Karpas-422 (cell line): Measurements from ENCODE around the gene MSH3. TPM values are rescaled to one million over a fixed set of nuclear protein-coding genes. Genes with fewer than 3 reads are reported as not detected.
"Not testable (repeated sequence)": the region's sequence is repeated elsewhere in the genome, so short reads cannot be mapped to it uniquely, and the experiment has no call there.

Source experiments
- DNase-seq: peaks from one replicate; pipeline ENCODE4 v3.0.0-alpha.2; 2015
- H2AFZ ChIP-seq: fragments of 200-600 bp; sonication (generic); 2 replicates; pipeline ENCODE4 v1.6.1; 2014; ENCODE audit warnings: antibody characterized with exemption, low read length, mixed read lengths
- H3K27ac ChIP-seq: fragments of 200-600 bp; sonication (generic); 2 replicates; pipeline ENCODE4 v1.5.1; 2014; ENCODE audit warnings: mild to moderate bottlenecking, low read length, moderate library complexity
- H3K27me3 ChIP-seq: fragments of 200-600 bp; sonication (generic); 2 replicates; pipeline ENCODE4 v1.6.1; 2014; ENCODE audit warnings: low read length, mixed read lengths
- H3K36me3 ChIP-seq: fragments of 200-600 bp; sonication (generic); 2 replicates; pipeline ENCODE4 v1.6.1; 2014; ENCODE audit warnings: low read length, mixed read lengths; ENCODE audit not compliant: insufficient read depth
- H3K4me1 ChIP-seq: fragments of 200-600 bp; sonication (generic); 2 replicates; pipeline ENCODE4 v1.6.1; 2014; ENCODE audit warnings: mild to moderate bottlenecking, low read length, mixed read lengths
- H3K4me2 ChIP-seq: fragments of 200-600 bp; sonication (generic); 2 replicates; pipeline ENCODE4 v1.6.1; 2014; ENCODE audit warnings: low read length, low read depth, mild to moderate bottlenecking; ENCODE audit not compliant: poor library complexity, severe bottlenecking
- H3K4me3 ChIP-seq: fragments of 200-600 bp; sonication (generic); 2 replicates; pipeline ENCODE4 v1.5.1; 2014; ENCODE audit warnings: mild to moderate bottlenecking, antibody characterized with exemption, low read length, mixed read lengths
- H3K79me2 ChIP-seq: fragments of 200-600 bp; sonication (generic); 2 replicates; pipeline ENCODE4 v1.6.1; 2014; ENCODE audit warnings: mild to moderate bottlenecking, low read length, mixed read lengths
- H3K9ac ChIP-seq: fragments of 200-600 bp; sonication (generic); 2 replicates; pipeline ENCODE4 v1.6.0; 2014; ENCODE audit warnings: low read length
- H3K9me2 ChIP-seq: fragments of 200-600 bp; sonication (generic), shearing (Covaris generic); replicated peaks from 2 replicates; pipeline ENCODE4 v1.6.0; 2014; ENCODE audit warnings: mild to moderate bottlenecking, low read length, moderate library complexity; ENCODE audit not compliant: insufficient read depth
- H3K9me3 ChIP-seq: fragments of 300-700, 200-600 bp; sonication (generic); 2 replicates; pipeline ENCODE4 v1.6.1; 2014; ENCODE audit warnings: low read length, mixed read lengths
- H4K20me1 ChIP-seq: fragments of 200-600 bp; sonication (generic); 2 replicates; pipeline ENCODE4 v1.6.1; 2014; ENCODE audit warnings: mild to moderate bottlenecking, antibody characterized with exemption, low read length, low read depth; ENCODE audit not compliant: insufficient read depth
- total RNA-seq: library from RNA; depleted of rRNA; stranded (reverse); fragments of >200 nt; shearing (Covaris generic); gene quantifications from 2 replicates; pipeline ENCODE4 v1.2.3, GENCODE V29; 2014; ENCODE audit warnings: low replicate concordance

The MSH3 gene
- total RNA-seq, 1 experiment from 2014 or later = 24.6 TPM

GRCh38 chr5:80884929-80885328 is 230.5 kb downstream of the MSH3 start:
- Histone ChIP-seq H3K9me2 (no peaks in the 10 kb centered on the region), H3K79me2 (no peaks in the 10 kb centered on the region), H4K20me1 (no peaks in the 10 kb centered on the region), H3K27ac (peak overlapping the region; percentile 3; the same call in 1 of the 2 replicates), H3K4me3 (no peak overlapping the region), H3K36me3 (peaks cover 3% of the 10 kb centered on the region; the same call in 1 of the 2 replicates), H3K9ac (no peak overlapping the region), H2AFZ (no peak overlapping the region), H3K27me3 (no peaks in the 10 kb centered on the region), H3K9me3 (no peaks in the 10 kb centered on the region), H3K4me2 (no peak overlapping the region), H3K4me1 (peaks cover 9% of the 10 kb centered on the region)
- no peak for DNase-seq

GRCh38 chr5:80885396-80886000 is 231.0 kb downstream of the MSH3 start:
- peak overlapping the region; percentile 3; the same call in 1 of the 2 replicates for H3K27ac ChIP-seq
- H4K20me1 ChIP-seq = no peaks in the 10 kb centered on the region
- H3K27me3 ChIP-seq = no peaks in the 10 kb centered on the region
- H3K9me2 ChIP-seq = no peaks in the 10 kb centered on the region
- no peak overlapping the region for H3K9ac ChIP-seq
- peaks cover 9% of the 10 kb centered on the region for H3K4me1 ChIP-seq
- H3K9me3 ChIP-seq = peaks cover 1% of the 10 kb centered on the region; the same call in 1 of the 2 replicates
- DNase-seq = no peak
- H2AFZ ChIP-seq = no peak overlapping the region
- H3K4me3 ChIP-seq = no peak overlapping the region
- H3K79me2 ChIP-seq = no peaks in the 10 kb centered on the region
- no peak overlapping the region for H3K4me2 ChIP-seq
- peaks cover 5% of the 10 kb centered on the region for H3K36me3 ChIP-seq

GRCh38 chr5:80894083-80894482 is 239.6 kb downstream of the MSH3 start:
- Histone ChIP-seq H3K4me1 (peaks cover 15% of the 10 kb centered on the region), H2AFZ (no peak overlapping the region), H3K36me3 (peaks cover 13% of the 10 kb centered on the region), H3K9me3 (peaks cover 6% of the 10 kb centered on the region; the same call in 1 of the 2 replicates), H3K4me3 (no peak overlapping the region), H3K9ac (no peak overlapping the region), H3K27ac (no peak overlapping the region), H3K4me2 (no peak overlapping the region), H3K9me2 (no peaks in the 10 kb centered on the region), H3K79me2 (no peaks in the 10 kb centered on the region), H3K27me3 (no peaks in the 10 kb centered on the region), H4K20me1 (no peaks in the 10 kb centered on the region)
- no peak for DNase-seq

GRCh38 chr5:80895523-80895922 is 241.1 kb downstream of the MSH3 start:
- no peak overlapping the region for H2AFZ ChIP-seq
- DNase-seq = no peak
- H3K4me3 ChIP-seq = no peak overlapping the region
- peaks cover 5% of the 10 kb centered on the region; the same call in 1 of the 2 replicates for H3K9me3 ChIP-seq
- no peaks in the 10 kb centered on the region for H3K9me2 ChIP-seq
- H3K4me2 ChIP-seq = no peak overlapping the region
- no peaks in the 10 kb centered on the region for H4K20me1 ChIP-seq
- H3K79me2 ChIP-seq = no peaks in the 10 kb centered on the region
- no peaks in the 10 kb centered on the region for H3K27me3 ChIP-seq
- H3K4me1 ChIP-seq = peaks cover 15% of the 10 kb centered on the region
- H3K27ac ChIP-seq = no peak overlapping the region
- H3K9ac ChIP-seq = no peak overlapping the region
- H3K36me3 ChIP-seq = peaks cover 8% of the 10 kb centered on the region

GRCh38 chr5:80902624-80903023 is 248.2 kb downstream of the MSH3 start:
- not testable (repeated sequence) for H3K9ac ChIP-seq, H3K79me2 ChIP-seq, H3K36me3 ChIP-seq, DNase-seq, H3K4me2 ChIP-seq, H4K20me1 ChIP-seq, H2AFZ ChIP-seq, H3K27me3 ChIP-seq, H3K4me3 ChIP-seq, H3K27ac ChIP-seq, H3K9me3 ChIP-seq, H3K4me1 ChIP-seq, H3K9me2 ChIP-seq

GRCh38 chr5:80904533-80905187 is 250.2 kb downstream of the MSH3 start:
- DNase-seq = no peak
- Histone ChIP-seq H3K27me3 (no peaks in the 10 kb centered on the region), H3K9me2 (no peaks in the 10 kb centered on the region), H3K79me2 (no peaks in the 10 kb centered on the region), H4K20me1 (no peaks in the 10 kb centered on the region), H3K27ac (no peak overlapping the region), H3K36me3 (no peaks in the 10 kb centered on the region), H2AFZ (no peak overlapping the region), H3K9me3 (peaks cover 7% of the 10 kb centered on the region; the same call in 1 of the 2 replicates), H3K4me3 (no peak overlapping the region), H3K9ac (no peak overlapping the region), H3K4me2 (no peak overlapping the region), H3K4me1 (peaks cover 3% of the 10 kb centered on the region; the same call in 1 of the 2 replicates)

- H3K79me2 ChIP-seq = no peaks in the 10 kb centered on the region
- H3K4me3 ChIP-seq = no peak overlapping the region
- H3K36me3 ChIP-seq = no peaks in the 10 kb centered on the region
- no peaks in the 10 kb centered on the region for H3K9me2 ChIP-seq
- peaks cover 3% of the 10 kb centered on the region; the same call in 1 of the 2 replicates for H3K4me1 ChIP-seq
- no peak for DNase-seq
- H2AFZ ChIP-seq = no peak overlapping the region
- no peak overlapping the region for H3K9ac ChIP-seq
- peaks cover 7% of the 10 kb centered on the region; the same call in 1 of the 2 replicates for H3K9me3 ChIP-seq
- H3K4me2 ChIP-seq = no peak overlapping the region
- no peaks in the 10 kb centered on the region for H3K27me3 ChIP-seq
- H4K20me1 ChIP-seq = no peaks in the 10 kb centered on the region
- no peak overlapping the region for H3K27ac ChIP-seq
Measured at GRCh38 chr5:80905405-80905804, 251.0 kb downstream of the MSH3 start.

GRCh38 chr5:80912479-80912878 is 258.0 kb downstream of the MSH3 start:
- Histone ChIP-seq H3K9me3 (no peaks in the 10 kb centered on the region), H4K20me1 (no peaks in the 10 kb centered on the region), H3K4me1 (peaks cover 8% of the 10 kb centered on the region), H3K4me2 (no peak overlapping the region), H2AFZ (no peak overlapping the region), H3K9me2 (no peaks in the 10 kb centered on the region), H3K79me2 (no peaks in the 10 kb centered on the region), H3K4me3 (no peak overlapping the region), H3K27me3 (no peaks in the 10 kb centered on the region), H3K9ac (no peak overlapping the region), H3K27ac (no peak overlapping the region), H3K36me3 (no peaks in the 10 kb centered on the region)
- DNase-seq = no peak
